NCI-H2171 treated with DMSO at 0.1 percent for 48 hours (cell line): ENCODE measurements around the gene SPINT3.

Experiments
- DNase-seq: peaks from one replicate; lab custom pipeline; 2025; lab: John Stamatoyannopoulos, UW

SPINT3 gene

DNA sequence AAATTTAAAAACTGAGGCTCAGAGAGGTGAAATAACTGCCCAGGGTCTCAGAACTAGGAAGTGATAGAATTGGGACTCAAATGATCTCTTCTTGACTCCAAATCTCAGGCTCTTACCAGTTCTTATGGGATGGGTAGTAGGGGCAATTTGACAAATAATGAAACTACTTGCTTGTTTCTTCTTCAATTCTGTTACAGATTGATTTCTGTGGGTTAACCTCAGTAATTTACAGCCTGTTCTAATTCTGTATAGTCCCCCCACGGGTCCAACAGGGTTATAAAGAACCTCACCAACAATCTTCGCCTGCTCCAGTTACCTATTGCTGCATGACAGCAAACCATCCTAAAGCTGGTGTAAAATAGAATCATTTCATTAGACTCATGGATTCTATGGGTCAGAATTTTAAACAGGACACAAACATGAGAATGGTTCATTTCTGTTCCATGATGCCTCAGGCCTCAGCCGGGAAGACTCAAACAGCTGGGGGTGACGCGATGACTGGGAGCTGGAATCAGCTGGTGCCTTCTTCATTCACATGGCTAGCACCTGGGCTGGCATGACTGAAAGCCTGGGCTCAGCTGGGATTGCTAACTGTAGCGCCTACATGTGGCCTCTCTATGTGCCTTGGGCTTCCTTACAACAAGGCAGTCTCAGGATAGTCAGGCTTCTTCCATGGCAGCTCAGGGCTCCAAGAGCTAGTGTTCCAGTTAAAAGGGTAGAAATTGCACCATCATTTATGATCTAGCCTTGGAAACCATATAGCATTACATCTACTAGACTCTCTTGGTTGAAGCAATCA, 52.5 kb downstream of the SPINT3 start:
- no peak for DNase-seq
